Left lung (tissue), 10 donors: ENCODE data around the gene SEMA4A. TPM values are rescaled to one million over a fixed set of nuclear protein-coding genes. Genes with fewer than 3 reads are reported as not detected.

ENCODE experiments used
- ATAC-seq: fragments of 200-7000 bp; cut with Tn5 transposase; one replicate; pipeline ENCODE4 v1.9.1; 2020; ENCODE audit warnings: moderate library complexity
- DNase-seq, 4 donors: peaks; one replicate each; pipeline ENCODE4 v3.0.0-alpha.2; 2013 to 2020
- H3K27ac ChIP-seq, 2 donors: fragments of 200-600 bp; sonication (generic) in 1 of 2; one replicate each; pipeline versions ENCODE4 v1.5.0 to v1.8.0; 2020 to 2021
- H3K27me3 ChIP-seq, 2 donors: fragments of 200-600 bp; sonication (generic) in 1 of 2; one replicate each; pipeline versions ENCODE4 v1.5.0 to v1.8.0; 2020 to 2021
- H3K36me3 ChIP-seq, 2 donors: fragments of 200-600 bp; sonication (generic) in 1 of 2; one replicate each; pipeline versions ENCODE4 v1.5.0 to v1.8.0; 2020 to 2021
- H3K4me1 ChIP-seq, 2 donors: fragments of 200-600 bp; one replicate each; pipeline ENCODE4 v1.8.0; 2021
- H3K4me3 ChIP-seq, 2 donors: fragments of 200-600 bp; sonication (generic) in 1 of 2; one replicate each; pipeline versions ENCODE4 v1.5.0 to v1.8.0; 2020 to 2021; ENCODE audit warnings: mild to moderate bottlenecking in 1 of 2
- H3K9me3 ChIP-seq, 2 donors: fragments of 200-600 bp; sonication (generic) in 1 of 2; one replicate each; pipeline versions ENCODE4 v1.5.0 to v1.8.0; 2020 to 2021
- CTCF ChIP-seq, 2 donors: fragments of 200-600 bp; sonication (generic) in 1 of 2; IDR thresholded peaks; one replicate each; pipeline versions ENCODE4 v1.5.0 to v1.8.0; 2021; ENCODE audit warnings: antibody characterized with exemption in 2 of 2
- intact Hi-C, 2 donors: fragments of 100-400 bp; cut with DNase I; formaldehyde crosslinking; loops; one replicate each; pipeline versions ENCODE4 v1.11.2 to v1.14.2; 2022
- polyA plus RNA-seq, 6 donors: library from polyadenylated mRNA; unstranded; fragments of 120-200 nt; gene quantifications; one replicate each; pipeline ENCODE4 v1.2.1, GENCODE V29; 2013; ENCODE audit not compliant: insufficient read length in 6 of 6
- total RNA-seq, 2 donors: library from RNA; stranded (reverse); fragmentation: NEBNext Ultra II Directional; extraction: Animal tissue kit (Norgen Biotek cat#: 25700); gene quantifications; one replicate each; pipeline ENCODE4 v1.2.1, GENCODE V29; 2021
- donor health status: DM: no; HTN: yes; CAD: no.
- donor health status: DM: no; HTN: no; CAD: no.

The SEMA4A gene
- total and polyA plus RNA-seq, 8 donors: 18.3 to 41.3 (median 25.2) TPM

- Histone ChIP-seq H3K9me3 (no peaks in the 10 kb centered on the region), H3K27ac (peak overlapping the region in 1 of 2 donors; percentile 91), H3K36me3 (no peaks in the 10 kb centered on the region), H3K27me3 (peaks cover 0 to 11% of the 10 kb centered on the region in 2 donors), H3K4me3 (no peak overlapping the region), H3K4me1 (peaks cover 10 to 60% of the 10 kb centered on the region in 2 donors)
- ATAC-seq: peak; percentile 42
- no peak for DNase-seq
- TF ChIP-seq CTCF (IDR thresholded peaks at IDR 0.05): no peak
- intact Hi-C loops: loop anchor here in 1 of 2 donors (5.0 kb wide), 1 partner anchor 75 kb away; no protein-coding TSS in a partner anchor
Measured at GRCh38 chr1:156146769-156147405, 6.5 kb upstream of the SEMA4A start.

- ATAC-seq (no peak), DNase-seq (no peak)
Measured at GRCh38 chr1:156148216-156148615, 5.2 kb upstream of the SEMA4A start.

GRCh38 chr1:156149374-156150332, 3.7 kb upstream of the SEMA4A start:
- Histone ChIP-seq H3K27ac (peak overlapping the region in 1 of 2 donors; percentile 91), H3K9me3 (no peaks in the 10 kb centered on the region), H3K36me3 (no peaks in the 10 kb centered on the region), H3K4me1 (peaks cover 10 to 84% of the 10 kb centered on the region in 2 donors), H3K4me3 (no peak overlapping the region), H3K27me3 (peaks cover 0 to 11% of the 10 kb centered on the region in 2 donors)
- ATAC-seq (no peak), DNase-seq (no peak)
- intact Hi-C loops: loop anchor here in 1 of 2 donors (5.0 kb wide), 1 partner anchor 73 kb away; no protein-coding TSS in a partner anchor
- TF ChIP-seq CTCF (IDR thresholded peaks at IDR 0.05): no peak

More at GRCh38 chr1:156148216-156148615, 5.2 kb upstream of the SEMA4A start:
- H3K9me3 ChIP-seq: no peaks in the 10 kb centered on the region
- peaks cover 0 to 11% of the 10 kb centered on the region in 2 donors for H3K27me3 ChIP-seq
- no peaks in the 10 kb centered on the region for H3K36me3 ChIP-seq
- no peak for TF ChIP-seq CTCF (IDR thresholded peaks at IDR 0.05)
- H3K4me3 ChIP-seq: no peak overlapping the region
- H3K4me1 ChIP-seq: peaks cover 10 to 74% of the 10 kb centered on the region in 2 donors
- intact Hi-C loops: loop anchor here in 1 of 2 donors (5.0 kb wide), 1 partner anchor 74 kb away; no protein-coding TSS in a partner anchor
- H3K27ac ChIP-seq: peak overlapping the region; percentile 33 to 91

GRCh38 chr1:156150333-156151011, 2.9 kb upstream of the SEMA4A start:
- Histone ChIP-seq H3K36me3 (no peaks in the 10 kb centered on the region), H3K4me3 (no peak overlapping the region), H3K4me1 (peaks cover 10 to 90% of the 10 kb centered on the region in 2 donors), H3K27me3 (peaks cover 0 to 11% of the 10 kb centered on the region in 2 donors), H3K27ac (no peak overlapping the region), H3K9me3 (no peaks in the 10 kb centered on the region)
- no peak for TF ChIP-seq CTCF (IDR thresholded peaks at IDR 0.05)
- ATAC-seq (no peak), DNase-seq (no peak)
- intact Hi-C loops: no loop called here
